T-helper 1 cell treated with Interleukin-12 subunit alpha and Interleukin-12 subunit beta and Interleukin-4 antibody, amounts not matched to agents 30 μg/mL and 1 μg/mL, for 36 hours (primary cell): Measurements from ENCODE around the gene CD81.
"Not testable (repeated sequence)": the region's sequence is repeated elsewhere in the genome, so short reads cannot be mapped to it uniquely, and the experiment has no call there.

Experiments used
- H3K27ac Mint-ChIP-seq: one replicate; pipeline ENCODE4 v1.8.0; 2021; ENCODE audit warnings: mild to moderate bottlenecking, mixed read lengths
- H3K27me3 Mint-ChIP-seq: one replicate; pipeline ENCODE4 v1.8.0; 2021; ENCODE audit warnings: low read depth, mixed read lengths
- H3K36me3 Mint-ChIP-seq: one replicate; pipeline ENCODE4 v1.8.0; 2021; ENCODE audit warnings: low read depth, mixed read lengths
- H3K4me1 Mint-ChIP-seq: one replicate; pipeline ENCODE4 v1.8.0; 2021; ENCODE audit warnings: low read depth, mixed read lengths
- H3K4me3 Mint-ChIP-seq: one replicate; pipeline ENCODE4 v1.8.0; 2021; ENCODE audit warnings: mild to moderate bottlenecking, moderate library complexity, mixed read lengths
- H3K9me3 Mint-ChIP-seq: one replicate; pipeline ENCODE4 v1.8.0; 2021; ENCODE audit warnings: mixed read lengths

CD81 gene

DNA sequence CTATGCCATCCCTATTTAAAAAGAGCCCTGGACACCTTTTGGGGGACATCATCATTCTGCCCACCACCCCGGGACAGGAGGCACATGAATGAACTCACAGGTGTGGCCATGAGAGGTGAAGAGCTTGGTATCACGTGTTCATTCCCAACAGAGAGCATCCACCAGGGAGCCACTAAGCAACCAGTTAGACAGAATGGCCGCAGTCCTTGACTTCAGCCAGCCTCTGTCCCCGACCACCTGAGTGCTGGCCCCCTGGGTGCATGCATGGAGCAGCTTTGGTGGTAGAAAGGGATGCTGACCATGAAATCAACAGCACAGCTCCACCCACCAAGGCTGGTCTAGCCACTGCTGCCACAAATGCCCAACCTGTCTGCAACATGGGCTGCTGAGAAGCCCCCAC is 31.1 kb upstream of the CD81 start:
- H3K27me3 Mint-ChIP-seq: peaks cover 10% of the 10 kb centered on the region
- H3K9me3 Mint-ChIP-seq: peaks cover 14% of the 10 kb centered on the region
- H3K36me3 Mint-ChIP-seq: no peaks in the 10 kb centered on the region
- no peaks in the 10 kb centered on the region for H3K4me1 Mint-ChIP-seq
- H3K4me3 Mint-ChIP-seq: no peak overlapping the region
- no peak overlapping the region for H3K27ac Mint-ChIP-seq

DNA sequence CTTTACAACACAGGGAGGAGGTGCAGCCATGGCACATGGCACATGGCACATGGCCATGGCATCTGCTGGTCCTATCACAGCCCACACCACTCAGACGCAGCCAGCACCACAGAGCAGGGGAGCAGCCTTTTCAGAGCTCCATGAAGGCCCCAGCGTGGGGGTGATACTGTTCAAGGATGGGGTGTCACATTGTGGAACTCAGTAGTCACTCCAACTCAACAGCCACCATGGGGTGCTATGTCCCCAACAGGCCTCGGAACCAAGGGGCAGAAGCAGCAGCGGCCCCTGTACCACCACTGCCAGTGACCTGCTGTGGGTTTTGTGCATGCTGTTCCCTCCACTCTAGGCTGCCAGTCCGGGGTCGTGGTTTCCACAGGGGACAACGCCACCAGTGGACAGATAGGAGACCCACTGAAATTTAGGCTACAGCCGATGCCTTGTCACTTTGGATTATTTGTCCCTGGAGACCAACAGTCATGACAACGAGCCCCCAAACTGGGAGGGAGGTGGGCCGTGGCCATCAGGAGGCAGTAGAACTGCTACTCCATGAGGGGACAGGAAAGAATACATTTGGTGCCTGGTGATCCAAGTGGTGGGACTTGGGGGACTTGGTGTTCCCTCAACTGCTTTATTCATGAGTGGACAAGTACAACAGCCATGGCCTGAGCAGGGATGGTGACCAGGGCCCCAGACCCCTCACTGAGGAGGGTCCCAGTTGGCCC is 30.4 kb upstream of the CD81 start:
- Mint-ChIP-seq H3K27ac (no peak overlapping the region), H3K4me3 (no peak overlapping the region), H3K9me3 (peaks cover 14% of the 10 kb centered on the region), H3K4me1 (no peaks in the 10 kb centered on the region), H3K36me3 (no peaks in the 10 kb centered on the region), H3K27me3 (peaks cover 14% of the 10 kb centered on the region)

GRCh38 chr11:2347308-2347830 is 29.7 kb upstream of the CD81 start:
- Mint-ChIP-seq H3K36me3 (no peaks in the 10 kb centered on the region), H3K9me3 (peaks cover 14% of the 10 kb centered on the region), H3K27ac (no peak overlapping the region), H3K4me3 (no peak overlapping the region), H3K27me3 (peaks cover 14% of the 10 kb centered on the region), H3K4me1 (no peaks in the 10 kb centered on the region)

- Mint-ChIP-seq H3K4me3 (no peak overlapping the region), H3K27ac (no peak overlapping the region), H3K9me3 (peaks cover 14% of the 10 kb centered on the region), H3K36me3 (no peaks in the 10 kb centered on the region), H3K4me1 (no peaks in the 10 kb centered on the region), H3K27me3 (peaks cover 14% of the 10 kb centered on the region)
These were observed 28.1 kb upstream of the CD81 start for GRCh38 chr11:2348986-2349385.

- Mint-ChIP-seq H3K27ac (no peak overlapping the region), H3K4me3 (no peak overlapping the region), H3K36me3 (no peaks in the 10 kb centered on the region), H3K4me1 (no peaks in the 10 kb centered on the region), H3K9me3 (peaks cover 14% of the 10 kb centered on the region), H3K27me3 (peaks cover 14% of the 10 kb centered on the region)
These were observed 25.4 kb upstream of the CD81 start for GRCh38 chr11:2351701-2352100.

DNA sequence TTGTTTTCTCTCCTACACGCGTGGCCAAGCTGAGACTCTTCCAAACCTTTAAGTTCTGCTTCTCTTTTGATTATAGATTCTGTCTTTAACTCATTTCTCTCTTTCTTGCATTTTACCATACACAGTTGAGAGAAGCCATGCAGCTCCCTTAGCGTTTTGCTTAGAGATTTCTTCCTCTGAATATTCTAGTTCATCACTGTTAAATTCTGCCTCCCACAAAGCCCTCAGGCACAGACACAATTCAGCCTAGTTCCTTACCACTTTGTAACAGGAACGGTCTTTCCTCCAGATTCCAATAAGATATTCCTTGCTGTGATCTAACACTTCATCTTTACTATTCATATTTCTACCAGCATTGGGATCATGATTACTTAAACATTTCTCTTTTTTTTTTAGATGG is 24.7 kb upstream of the CD81 start:
- Mint-ChIP-seq H3K4me1 (no peaks in the 10 kb centered on the region), H3K4me3 (no peak overlapping the region), H3K27me3 (peaks cover 14% of the 10 kb centered on the region), H3K9me3 (peaks cover 14% of the 10 kb centered on the region), H3K27ac (no peak overlapping the region), H3K36me3 (no peaks in the 10 kb centered on the region)

DNA sequence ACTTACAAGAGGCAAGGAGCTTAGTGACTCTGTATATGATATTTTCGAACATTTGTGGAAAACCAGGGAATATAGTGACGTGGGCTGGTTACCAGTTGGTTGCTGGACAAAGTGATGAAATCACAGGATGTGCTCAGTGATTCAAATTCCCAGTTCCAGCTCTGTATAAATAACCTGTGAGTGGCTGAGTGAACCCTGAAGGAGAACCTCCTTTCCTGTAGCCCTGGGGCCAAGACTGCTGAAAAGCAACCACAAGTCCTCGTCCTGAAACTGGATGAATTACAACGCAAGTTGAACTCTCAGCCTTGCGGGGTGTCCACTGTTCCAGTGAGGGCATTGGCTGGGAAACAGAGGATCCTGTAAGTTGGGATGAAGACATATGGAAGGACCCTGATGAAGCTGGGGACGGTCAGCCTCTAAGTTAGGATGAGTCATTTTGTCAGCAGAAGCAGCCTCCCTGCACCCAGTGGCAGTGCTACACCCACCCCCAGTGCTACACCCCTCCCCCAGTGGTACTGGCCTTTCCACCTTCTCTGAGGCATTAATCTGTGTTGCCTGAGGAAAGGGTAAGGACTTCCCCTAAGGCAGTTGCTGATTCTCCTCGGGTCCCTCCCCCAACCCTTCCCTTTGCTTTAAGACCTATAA is 22.0 kb upstream of the CD81 start:
- Mint-ChIP-seq H3K4me1 (no peaks in the 10 kb centered on the region), H3K27ac (no peak overlapping the region), H3K27me3 (peaks cover 7% of the 10 kb centered on the region)

GRCh38 chr11:2357246-2357645 is 19.9 kb upstream of the CD81 start:
- no peaks in the 10 kb centered on the region for H3K9me3 Mint-ChIP-seq
- no peak overlapping the region for H3K27ac Mint-ChIP-seq
- H3K4me1 Mint-ChIP-seq: no peaks in the 10 kb centered on the region
- no peak overlapping the region for H3K4me3 Mint-ChIP-seq
- H3K36me3 Mint-ChIP-seq: no peaks in the 10 kb centered on the region
- no peaks in the 10 kb centered on the region for H3K27me3 Mint-ChIP-seq

More for the DNA sequence above, 22.0 kb upstream of the CD81 start:
- Mint-ChIP-seq H3K9me3 (no peaks in the 10 kb centered on the region), H3K36me3 (no peaks in the 10 kb centered on the region), H3K4me3 (no peak overlapping the region)

DNA sequence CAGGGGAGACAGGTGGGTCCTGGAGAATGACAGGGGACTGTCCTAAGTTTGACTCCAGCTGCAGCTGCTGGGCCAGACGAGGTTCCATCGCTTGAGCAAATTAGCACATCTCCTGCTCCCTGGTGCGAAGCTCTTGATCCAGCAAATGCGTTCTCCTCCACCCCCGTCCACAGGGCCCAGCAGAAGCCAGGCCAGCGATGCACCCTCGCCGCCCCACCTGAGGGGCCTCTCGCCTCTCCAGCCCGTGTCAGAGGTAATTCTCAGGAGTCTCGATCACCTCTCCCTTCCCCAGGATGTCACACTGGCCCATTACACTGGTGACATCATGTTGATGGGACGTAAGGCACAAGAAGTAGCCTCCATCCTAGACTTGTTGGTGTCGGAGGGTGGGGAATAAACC is 19.5 kb upstream of the CD81 start:
- H3K4me1 Mint-ChIP-seq, H3K36me3 Mint-ChIP-seq, H3K4me3 Mint-ChIP-seq, H3K27me3 Mint-ChIP-seq, H3K27ac Mint-ChIP-seq, H3K9me3 Mint-ChIP-seq: not testable (repeated sequence)

- Mint-ChIP-seq H3K27ac (no peak overlapping the region), H3K4me1 (no peaks in the 10 kb centered on the region), H3K27me3 (no peaks in the 10 kb centered on the region), H3K9me3 (no peaks in the 10 kb centered on the region), H3K36me3 (no peaks in the 10 kb centered on the region), H3K4me3 (no peak overlapping the region)
These were observed 18.2 kb upstream of the CD81 start for GRCh38 chr11:2358754-2359442.

- H3K4me1 Mint-ChIP-seq: no peaks in the 10 kb centered on the region
- H3K4me3 Mint-ChIP-seq: no peak overlapping the region
- no peaks in the 10 kb centered on the region for H3K36me3 Mint-ChIP-seq
- no peak overlapping the region for H3K27ac Mint-ChIP-seq
- no peaks in the 10 kb centered on the region for H3K27me3 Mint-ChIP-seq
- no peaks in the 10 kb centered on the region for H3K9me3 Mint-ChIP-seq
These were observed 17.6 kb upstream of the CD81 start for GRCh38 chr11:2359557-2359956.

DNA sequence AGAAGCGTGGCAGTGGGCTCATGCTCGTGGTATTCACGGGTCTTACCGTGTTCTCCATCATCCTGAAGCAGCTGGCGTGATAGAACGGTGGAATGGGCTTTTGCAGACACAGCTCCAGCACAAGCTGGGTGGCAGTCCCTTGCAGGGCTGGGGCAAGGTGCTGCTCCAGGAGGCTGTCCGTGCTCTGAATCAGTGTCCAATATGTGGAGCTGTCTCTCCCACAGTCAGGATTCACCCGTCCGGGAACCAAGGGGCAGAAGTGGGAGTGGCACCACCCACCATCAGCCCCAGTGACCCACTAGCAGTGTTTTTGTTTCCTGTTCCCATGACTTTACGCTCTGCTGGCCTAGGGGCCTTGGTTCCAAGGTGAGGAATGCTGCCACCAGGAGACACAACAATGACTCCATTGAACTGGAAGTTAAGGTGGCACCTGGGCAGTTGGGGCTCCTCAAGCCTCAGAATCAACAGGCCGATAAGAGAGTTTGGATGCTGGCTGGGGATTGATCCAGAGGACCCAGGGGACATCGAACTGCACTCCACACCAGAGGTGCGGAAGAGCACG is 16.9 kb upstream of the CD81 start:
- Mint-ChIP-seq H3K9me3 (no peaks in the 10 kb centered on the region), H3K27ac (no peak overlapping the region), H3K27me3 (no peaks in the 10 kb centered on the region), H3K36me3 (no peaks in the 10 kb centered on the region), H3K4me1 (no peaks in the 10 kb centered on the region), H3K4me3 (no peak overlapping the region)

GRCh38 chr11:2361565-2361964 is 15.5 kb upstream of the CD81 start:
- Mint-ChIP-seq H3K27me3 (no peaks in the 10 kb centered on the region), H3K4me1 (no peaks in the 10 kb centered on the region), H3K27ac (no peak overlapping the region), H3K9me3 (no peaks in the 10 kb centered on the region), H3K36me3 (no peaks in the 10 kb centered on the region), H3K4me3 (no peak overlapping the region)

DNA sequence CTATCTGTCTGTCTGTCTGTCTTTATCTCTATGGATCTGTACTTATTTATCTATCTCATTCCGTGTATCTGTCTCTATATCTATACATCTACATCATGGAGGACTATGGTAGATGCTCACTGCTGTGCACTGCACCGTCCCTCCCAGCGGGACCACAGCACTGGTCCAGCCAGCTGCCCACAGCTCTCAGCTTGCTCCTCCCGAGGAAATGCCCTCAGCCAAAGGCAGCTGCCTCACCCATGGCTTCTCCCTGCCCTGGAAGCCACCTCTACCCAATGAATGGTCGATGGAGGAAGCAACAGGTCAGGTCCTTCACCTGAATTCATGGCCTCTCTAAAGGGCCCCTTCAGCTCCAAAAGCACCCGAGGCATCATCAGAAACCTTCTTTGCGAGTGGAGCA is 14.7 kb upstream of the CD81 start:
- no peaks in the 10 kb centered on the region for H3K27me3 Mint-ChIP-seq
- H3K9me3 Mint-ChIP-seq: no peaks in the 10 kb centered on the region
- H3K4me1 Mint-ChIP-seq: no peaks in the 10 kb centered on the region
- H3K4me3 Mint-ChIP-seq: no peak overlapping the region
- H3K27ac Mint-ChIP-seq: no peak overlapping the region
- H3K36me3 Mint-ChIP-seq: no peaks in the 10 kb centered on the region

GRCh38 chr11:2363130-2363529 is 14.0 kb upstream of the CD81 start:
- Mint-ChIP-seq H3K27me3 (no peaks in the 10 kb centered on the region), H3K36me3 (no peaks in the 10 kb centered on the region), H3K4me1 (no peaks in the 10 kb centered on the region), H3K9me3 (no peaks in the 10 kb centered on the region), H3K27ac (no peak overlapping the region), H3K4me3 (no peak overlapping the region)
